PC-3 (cell line): ENCODE results near the gene TAF5L.

Source experiments
- EZH2 ChIP-seq: fragments of 300-600 bp; sonication (generic); IDR thresholded peaks from one replicate; pipeline ENCODE4 v1.6.1; 2017; ENCODE audit warnings: antibody characterized with exemption, mild to moderate bottlenecking, low read length; ENCODE audit not compliant: unreplicated experiment
- EZH2phosphoT487 ChIP-seq: fragments of 300-600 bp; sonication (generic); IDR thresholded peaks from 2 replicates; pipeline ENCODE4 v1.6.1; 2018; ENCODE audit warnings: mild to moderate bottlenecking, antibody characterized with exemption, low read length, borderline replicate concordance
- TF ChIP-seq, protein P1 (sequence below): fragments of 300-600 bp; sonication (generic); conservative IDR thresholded peaks from 2 replicates; pipeline ENCODE4 v1.5.1; 2017; ENCODE audit warnings: antibody characterized with exemption, low read depth, mild to moderate bottlenecking, low read length

- TF ChIP-seq, protein P1, sequence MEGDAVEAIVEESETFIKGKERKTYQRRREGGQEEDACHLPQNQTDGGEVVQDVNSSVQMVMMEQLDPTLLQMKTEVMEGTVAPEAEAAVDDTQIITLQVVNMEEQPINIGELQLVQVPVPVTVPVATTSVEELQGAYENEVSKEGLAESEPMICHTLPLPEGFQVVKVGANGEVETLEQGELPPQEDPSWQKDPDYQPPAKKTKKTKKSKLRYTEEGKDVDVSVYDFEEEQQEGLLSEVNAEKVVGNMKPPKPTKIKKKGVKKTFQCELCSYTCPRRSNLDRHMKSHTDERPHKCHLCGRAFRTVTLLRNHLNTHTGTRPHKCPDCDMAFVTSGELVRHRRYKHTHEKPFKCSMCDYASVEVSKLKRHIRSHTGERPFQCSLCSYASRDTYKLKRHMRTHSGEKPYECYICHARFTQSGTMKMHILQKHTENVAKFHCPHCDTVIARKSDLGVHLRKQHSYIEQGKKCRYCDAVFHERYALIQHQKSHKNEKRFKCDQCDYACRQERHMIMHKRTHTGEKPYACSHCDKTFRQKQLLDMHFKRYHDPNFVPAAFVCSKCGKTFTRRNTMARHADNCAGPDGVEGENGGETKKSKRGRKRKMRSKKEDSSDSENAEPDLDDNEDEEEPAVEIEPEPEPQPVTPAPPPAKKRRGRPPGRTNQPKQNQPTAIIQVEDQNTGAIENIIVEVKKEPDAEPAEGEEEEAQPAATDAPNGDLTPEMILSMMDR, result no peak
- TF ChIP-seq EZH2 (no peak), EZH2phosphoT487 (no peak)
Observed at GRCh38 chr1:229608590-229608989, 17.3 kb downstream of the TAF5L start.
